GM23248 (cell line): ENCODE data around the gene MAP3K5. TPM values are rescaled to one million over a fixed set of nuclear protein-coding genes. Genes with fewer than 3 reads are reported as not detected.

Experiments used
- DNase-seq: peaks from one replicate; pipeline ENCODE4 v3.0.0-alpha.2; 2015
- H2AFZ ChIP-seq: fragments of 200-600 bp; sonication (generic); 2 replicates; pipeline ENCODE4 v1.6.1; 2016; ENCODE audit warnings: antibody characterized with exemption
- H3F3A ChIP-seq: fragments of 200-600 bp; sonication (generic); 2 replicates; pipeline ENCODE4 v1.6.1; 2016; ENCODE audit warnings: mild to moderate bottlenecking, antibody characterized with exemption, mixed run types; ENCODE audit not compliant: insufficient read depth
- H3K27ac ChIP-seq: fragments of 200-600 bp; sonication (generic); 2 replicates; pipeline ENCODE4 v1.5.1; 2016; ENCODE audit warnings: mild to moderate bottlenecking
- H3K27me3 ChIP-seq: fragments of 200-600 bp; sonication (generic); replicated peaks from 2 replicates; pipeline ENCODE4 v1.6.1; 2016; ENCODE audit warnings: mild to moderate bottlenecking; ENCODE audit not compliant: insufficient read depth
- H3K36me3 ChIP-seq: fragments of 200-600 bp; sonication (generic); 2 replicates; pipeline ENCODE4 v1.6.1; 2016; ENCODE audit warnings: low read depth, mild to moderate bottlenecking
- H3K4me1 ChIP-seq: fragments of 200-600 bp; sonication (generic); 2 replicates; pipeline ENCODE4 v1.6.1; 2016; ENCODE audit warnings: mild to moderate bottlenecking; ENCODE audit not compliant: insufficient read depth
- H3K4me2 ChIP-seq: fragments of 200-600 bp; sonication (generic); one replicate; pipeline ENCODE4 v1.6.1; 2016; ENCODE audit warnings: mild to moderate bottlenecking; ENCODE audit not compliant: unreplicated experiment
- H3K4me3 ChIP-seq: fragments of 200-600 bp; sonication (generic); 2 replicates; pipeline ENCODE4 v1.5.1; 2016; ENCODE audit warnings: mild to moderate bottlenecking
- H3K79me2 ChIP-seq: fragments of 200-600 bp; sonication (generic); 2 replicates; pipeline ENCODE4 v1.6.1; 2016; ENCODE audit warnings: mild to moderate bottlenecking; ENCODE audit not compliant: insufficient read depth
- H3K9ac ChIP-seq: fragments of 200-600 bp; sonication (generic); 2 replicates; pipeline ENCODE4 v1.6.1; 2016; ENCODE audit warnings: mild to moderate bottlenecking
- H3K9me2 ChIP-seq: fragments of 200-600 bp; sonication (generic); 2 replicates; pipeline ENCODE4 v1.6.1; 2016; ENCODE audit warnings: mixed run types, mild to moderate bottlenecking, moderate library complexity; ENCODE audit not compliant: insufficient read depth
- H3K9me3 ChIP-seq: fragments of 200-600 bp; sonication (generic); one replicate; pipeline ENCODE4 v1.6.1; 2017; ENCODE audit warnings: low read depth
- H4K20me1 ChIP-seq: fragments of 200-600 bp; sonication (generic); 2 replicates; pipeline ENCODE4 v1.6.0; 2016; ENCODE audit not compliant: insufficient read depth
- EZH2 ChIP-seq: fragments of 200-600 bp; sonication (generic); IDR thresholded peaks from 2 replicates; pipeline ENCODE4 v1.6.1; 2018; ENCODE audit warnings: antibody characterized with exemption, mild to moderate bottlenecking; ENCODE audit not compliant: insufficient read depth, poor library complexity, severe bottlenecking
- EZH2phosphoT487 ChIP-seq: fragments of 200-600 bp; sonication (generic); IDR thresholded peaks from 2 replicates; pipeline ENCODE4 v1.6.1; 2018; ENCODE audit warnings: antibody characterized with exemption, moderate library complexity, mild to moderate bottlenecking, low read depth; ENCODE audit not compliant: insufficient read depth
- WGBS, 2 experiments: methylation state at CpG; one replicate each; pipeline ENCODE4 v1.1.6; 2015 to 2017; ENCODE audit warnings: low lambda C conversion rate in 2 of 2, low coverage in 1 of 2; ENCODE audit errors: missing lambda C conversion rate in 2 of 2; 5-methylcytosine and 5-hydroxymethylcytosine counted together
- in situ Hi-C: fragments of 300-500 bp; cut with MboI; formaldehyde crosslinking; loops from 2 replicates; pipeline ENCODE4 v1.15.0; 2020
- polyA plus RNA-seq: library from polyadenylated mRNA; unstranded; fragments of >200 nt; fragmentation: Nextera tagmentation; extraction: Ambion mirVana; gene quantifications from 2 replicates; pipeline ENCODE4 v1.2.1, GENCODE V29; 2016
- total RNA-seq: library from RNA; depleted of rRNA; stranded (reverse); fragments of >200 nt; shearing (Covaris generic); gene quantifications from 2 replicates; pipeline ENCODE4 v1.2.3, GENCODE V29; 2014

MAP3K5 gene
- total and polyA plus RNA-seq, 2 experiments from 2014 or later: 1.4 to 4.1 TPM

DNA sequence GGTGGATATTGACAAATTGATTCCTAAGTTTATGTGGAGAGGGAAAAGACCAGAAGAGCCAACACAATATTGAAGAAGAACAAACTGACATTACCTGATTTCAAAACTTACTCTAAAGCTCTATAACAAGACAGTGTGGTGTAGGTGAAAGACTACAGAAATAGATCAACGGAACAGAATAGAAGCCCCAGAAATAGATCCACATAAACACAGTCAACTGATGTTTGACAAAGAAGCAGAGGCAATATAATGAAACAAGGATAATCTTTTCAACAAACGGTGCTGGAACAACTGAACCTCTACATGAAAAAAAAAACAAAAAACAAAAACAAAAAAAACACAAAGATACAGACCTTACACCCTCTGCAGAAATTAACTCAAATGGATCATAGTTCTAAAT, 50.2 kb downstream of the MAP3K5 start:
- H3K4me3 ChIP-seq: no peak overlapping the region
- H3K9me3 ChIP-seq: no peaks in the 10 kb centered on the region
- no peaks in the 10 kb centered on the region for H3F3A ChIP-seq
- 71 to 81% methylated on average over 2 of the region's 2 CpGs for WGBS, 2 experiments
- no peak for TF ChIP-seq EZH2
- no peak for TF ChIP-seq EZH2phosphoT487
- no peaks in the 10 kb centered on the region for H3K27me3 ChIP-seq
- H3K27ac ChIP-seq: no peak overlapping the region
- no peaks in the 10 kb centered on the region for H3K9me2 ChIP-seq
- no peak overlapping the region for H3K9ac ChIP-seq
- H3K36me3 ChIP-seq: no peaks in the 10 kb centered on the region
- no peak for DNase-seq
- in situ Hi-C loops: no loop called here
- no peak overlapping the region for H3K4me2 ChIP-seq
- H4K20me1 ChIP-seq: no peaks in the 10 kb centered on the region
- H3K79me2 ChIP-seq: no peaks in the 10 kb centered on the region
- H2AFZ ChIP-seq: no peak overlapping the region
- no peaks in the 10 kb centered on the region for H3K4me1 ChIP-seq

DNA sequence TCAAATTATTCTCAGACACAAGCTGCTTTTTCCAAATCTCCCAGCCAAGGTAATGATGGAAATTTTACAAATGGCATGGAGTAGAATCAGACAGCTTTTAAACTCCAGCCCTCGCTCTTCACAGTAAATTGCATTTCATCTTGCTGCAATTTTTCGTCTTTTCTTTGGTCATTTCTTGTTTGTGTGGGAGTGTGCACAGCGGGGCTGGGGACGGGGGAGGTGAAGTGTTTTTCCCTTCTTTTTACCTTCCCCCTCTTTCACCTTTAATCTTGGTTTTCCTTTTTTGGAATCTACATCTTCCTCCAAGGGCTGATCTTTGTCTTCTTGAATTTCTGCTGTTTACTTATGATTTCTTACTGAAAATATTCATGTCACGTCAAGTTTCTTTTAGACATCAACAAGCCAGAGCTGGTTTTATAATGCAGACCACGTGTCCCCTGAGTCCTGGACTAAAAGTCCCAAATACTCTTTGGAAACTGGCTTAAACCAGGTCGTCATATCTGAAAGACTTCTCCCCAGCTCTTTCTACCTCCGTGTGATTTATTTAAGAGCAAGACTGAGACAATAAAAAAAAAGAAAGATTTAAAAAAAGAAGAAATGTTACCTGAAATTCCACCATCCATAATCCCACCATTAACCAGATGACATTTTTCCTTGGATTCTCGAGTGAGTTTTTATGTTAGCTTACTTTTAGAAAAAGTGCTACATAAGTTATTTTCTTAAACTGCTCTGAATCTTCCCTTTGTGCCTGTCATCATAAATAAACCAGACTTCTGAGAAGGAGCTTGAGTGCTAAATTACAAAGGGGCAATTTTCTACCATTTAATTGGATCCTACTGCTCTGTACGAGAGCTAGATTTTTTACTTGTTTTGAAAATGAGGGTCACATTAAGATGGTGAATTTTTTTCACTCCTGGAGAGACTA, 52.0 kb downstream of the MAP3K5 start:
- in situ Hi-C loops: no loop called here
- H3K27ac ChIP-seq: no peak overlapping the region
- TF ChIP-seq EZH2phosphoT487 (no peak), EZH2 (no peak)
- no peak overlapping the region for H2AFZ ChIP-seq
- no peaks in the 10 kb centered on the region for H3F3A ChIP-seq
- no peaks in the 10 kb centered on the region for H3K79me2 ChIP-seq
- 73 to 74% methylated on average over 10 of the region's 10 CpGs for WGBS, 2 experiments
- DNase-seq: no peak
- no peak overlapping the region for H3K4me3 ChIP-seq
- H3K9me2 ChIP-seq: no peaks in the 10 kb centered on the region
- H3K9ac ChIP-seq: no peak overlapping the region
- no peaks in the 10 kb centered on the region for H3K9me3 ChIP-seq
- H3K4me2 ChIP-seq: no peak overlapping the region
- no peaks in the 10 kb centered on the region for H3K36me3 ChIP-seq
- no peaks in the 10 kb centered on the region for H3K27me3 ChIP-seq
- no peaks in the 10 kb centered on the region for H3K4me1 ChIP-seq
- H4K20me1 ChIP-seq: no peaks in the 10 kb centered on the region

GRCh38 chr6:136739501-136739900, 52.8 kb downstream of the MAP3K5 start:
- Histone ChIP-seq H3K4me2 (no peak overlapping the region), H2AFZ (no peak overlapping the region), H3F3A (no peaks in the 10 kb centered on the region), H3K4me3 (no peak overlapping the region), H3K36me3 (no peaks in the 10 kb centered on the region), H3K9me3 (no peaks in the 10 kb centered on the region), H3K27ac (no peak overlapping the region), H3K9ac (no peak overlapping the region), H3K4me1 (no peaks in the 10 kb centered on the region), H3K9me2 (no peaks in the 10 kb centered on the region), H4K20me1 (no peaks in the 10 kb centered on the region), H3K27me3 (no peaks in the 10 kb centered on the region), H3K79me2 (no peaks in the 10 kb centered on the region)
- no peak for DNase-seq
- TF ChIP-seq EZH2phosphoT487: no peak
- no peak for TF ChIP-seq EZH2
- WGBS, 2 experiments: 83 to 88% methylated on average over 3 of the region's 3 CpGs
- in situ Hi-C loops: no loop called here

DNA sequence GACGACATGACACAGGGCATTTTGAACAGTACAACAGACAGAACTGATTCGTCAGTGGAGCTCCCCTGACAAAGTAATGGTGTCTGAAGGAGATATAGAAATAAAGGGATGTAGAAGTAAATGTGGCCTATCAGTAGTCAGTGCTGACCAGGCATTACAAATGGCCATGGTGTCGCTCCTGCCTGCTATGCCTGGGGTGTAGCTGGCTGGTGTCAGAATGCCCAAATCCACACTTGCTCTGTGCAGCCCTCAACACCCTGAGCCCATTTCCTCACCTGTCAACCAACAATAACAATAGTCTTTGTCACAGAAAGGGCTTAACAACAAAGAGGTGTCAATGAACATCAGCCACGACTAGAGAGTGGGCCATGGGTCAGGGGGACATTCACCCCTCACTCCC, 53.2 kb downstream of the MAP3K5 start:
- H3K36me3 ChIP-seq: no peaks in the 10 kb centered on the region
- H3F3A ChIP-seq: no peaks in the 10 kb centered on the region
- DNase-seq: no peak
- no peak overlapping the region for H3K9ac ChIP-seq
- H3K27me3 ChIP-seq: no peaks in the 10 kb centered on the region
- no peaks in the 10 kb centered on the region for H4K20me1 ChIP-seq
- in situ Hi-C loops: no loop called here
- H3K27ac ChIP-seq: no peak overlapping the region
- no peak overlapping the region for H2AFZ ChIP-seq
- no peak overlapping the region for H3K4me3 ChIP-seq
- no peak overlapping the region for H3K4me2 ChIP-seq
- H3K9me3 ChIP-seq: no peaks in the 10 kb centered on the region
- WGBS, 2 experiments: 84 to 89% methylated on average over 4 of the region's 4 CpGs
- no peaks in the 10 kb centered on the region for H3K9me2 ChIP-seq
- no peaks in the 10 kb centered on the region for H3K4me1 ChIP-seq
- no peaks in the 10 kb centered on the region for H3K79me2 ChIP-seq
- TF ChIP-seq EZH2phosphoT487 (no peak), EZH2 (no peak)
